HepG2 (cell line): ENCODE data around the gene KCNK17. TPM values are rescaled to one million over a fixed set of nuclear protein-coding genes. Genes with fewer than 3 reads are reported as not detected.

Experiments
- ATAC-seq: fragments of 200-7000 bp; cut with Tn5 transposase; 3 replicates; pipeline ENCODE4 v1.9.1; 2020; ENCODE audit warnings: mild to moderate bottlenecking, moderate library complexity
- BruUV-seq: library from RNA; stranded (reverse); fragments of 400-500 nt; replicated peaks from 2 replicates; lab custom pipeline; 2021; lab: Mats Ljungman, UMichigan
- CTCF ChIA-PET: fragments of 300-600 bp; formaldehyde crosslinking; extraction: SDS; loops from one replicate; lab custom pipeline; 2021; ENCODE audit warnings: low total read pairs, inconsistent platforms, low intra/inter-chr PET ratio; lab: Yijun Ruan, JAX
- POLR2A ChIA-PET: fragments of 350-600 bp; sonication (Branson Sonifier 250); formaldehyde crosslinking; loops from one replicate; lab custom pipeline; 2020; ENCODE audit warnings: antibody characterized with exemption, inconsistent platforms; lab: Yijun Ruan, JAX
- DNase-seq: peaks from one replicate; pipeline ENCODE4 v3.0.0-alpha.2; 2015; ENCODE audit warnings: low spot score
- FAIRE-seq: peaks from 3 replicates; lab custom pipeline; 2011; peaks lifted over from hg19 to GRCh38; lab: Jason Lieb, UNC
- H2AFZ ChIP-seq: one replicate; pipeline ENCODE4 v1.6.1; 2011; ENCODE audit warnings: low read length, inconsistent platforms
- H3K27ac ChIP-seq: fragments of 300-600 bp; 3 replicates; pipeline ENCODE4 v1.8.0; 2011; ENCODE audit warnings: mixed run types, mild to moderate bottlenecking, mixed read lengths, low read length, inconsistent platforms; ENCODE audit not compliant: insufficient read depth; ENCODE audit errors: extremely low read length
- H3K27me3 ChIP-seq, 2 experiments: fragments of 200-600 bp in 1 of 2; 2 replicates in 1 of 2; 3 replicates in 1 of 2; pipeline versions ENCODE4 v1.6.0 to v1.8.0; 2011; ENCODE audit warnings: low read length in 2 of 2, mild to moderate bottlenecking in 2 of 2, moderate library complexity in 2 of 2, inconsistent platforms in 1 of 2; ENCODE audit not compliant: insufficient read depth in 2 of 2, control insufficient read depth in 1 of 2
- H3K36me3 ChIP-seq, 2 experiments: fragments of 200-600 bp in 1 of 2; replicated peaks in 1 of 2; 2 replicates in 1 of 2; 3 replicates in 1 of 2; pipeline versions ENCODE4 v1.5.1 to v1.8.0; 2011; ENCODE audit warnings: low read length in 2 of 2, inconsistent platforms in 1 of 2; ENCODE audit not compliant: insufficient read depth in 2 of 2, control insufficient read depth in 1 of 2
- H3K4me1 ChIP-seq: 2 replicates; pipeline ENCODE4 v1.5.1; 2012; ENCODE audit warnings: low read length, inconsistent platforms; ENCODE audit not compliant: insufficient read depth
- H3K4me2 ChIP-seq: 2 replicates; pipeline ENCODE4 v1.6.0; 2011; ENCODE audit warnings: low read depth, low read length, inconsistent platforms
- H3K4me3 ChIP-seq, 3 experiments: fragments of 200-600 bp in 1 of 3; sonication (generic), shearing (Covaris generic) in 1 of 3; replicated peaks in 1 of 3; 2 replicates each; pipeline ENCODE4 v1.5.1; 2011 to 2016; ENCODE audit warnings: low read length in 3 of 3, inconsistent platforms in 2 of 3, low read depth in 2 of 3, mild to moderate bottlenecking in 2 of 3, control low read depth in 1 of 3, mixed read lengths in 1 of 3; ENCODE audit not compliant: insufficient read depth in 1 of 3
- H3K79me2 ChIP-seq: one replicate; pipeline ENCODE4 v1.6.1; 2011; ENCODE audit warnings: low read length, inconsistent platforms; ENCODE audit not compliant: insufficient read depth
- H3K9ac ChIP-seq: 2 replicates; pipeline ENCODE4 v1.6.0; 2011; ENCODE audit warnings: mild to moderate bottlenecking, low read depth, low read length, inconsistent platforms; ENCODE audit not compliant: insufficient read depth
- H3K9me3 ChIP-seq: 2 replicates; pipeline ENCODE4 v1.5.1; 2012; ENCODE audit warnings: mild to moderate bottlenecking, low read length
- H4K20me1 ChIP-seq: 2 replicates; pipeline ENCODE4 v1.6.0; 2011; ENCODE audit warnings: inconsistent platforms, mild to moderate bottlenecking, low read length, moderate library complexity; ENCODE audit not compliant: insufficient read depth
- ISL2 ChIP-seq: sonication (generic); formaldehyde crosslinking; IDR thresholded peaks from 2 replicates; pipeline ENCODE4 v1.5.0; 2020; ENCODE audit warnings: missing genetic modification reagents
- KLF12 ChIP-seq: sonication (generic); formaldehyde crosslinking; IDR thresholded peaks from 2 replicates; pipeline ENCODE4 v1.4.0; 2020; ENCODE audit warnings: missing genetic modification reagents, borderline replicate concordance
- KLF6 ChIP-seq: IDR thresholded peaks from 2 replicates; pipeline ENCODE4 v1.8.0; 2016; ENCODE audit warnings: missing biosample characterization, missing genetic modification reagents
- NAIF1 ChIP-seq: sonication (generic); formaldehyde crosslinking; IDR thresholded peaks from 2 replicates; pipeline ENCODE4 v1.5.0; 2020; ENCODE audit warnings: mild to moderate bottlenecking, missing genetic modification reagents, borderline replicate concordance
- NFE2 ChIP-seq: sonication (generic); formaldehyde crosslinking; IDR thresholded peaks from 2 replicates; pipeline ENCODE4 v1.4.0; 2020; ENCODE audit warnings: missing genetic modification reagents
- REL ChIP-seq: sonication (generic); formaldehyde crosslinking; conservative IDR thresholded peaks from 2 replicates; pipeline ENCODE4 v1.8.0; 2022; ENCODE audit warnings: mild to moderate bottlenecking, missing genetic modification reagents, moderate library complexity
- RNF219 ChIP-seq: sonication (generic); formaldehyde crosslinking; IDR thresholded peaks from 2 replicates; pipeline ENCODE4 v1.5.0; 2020; ENCODE audit warnings: mild to moderate bottlenecking, missing genetic modification reagents
- SNAI1 ChIP-seq: sonication (generic); formaldehyde crosslinking; IDR thresholded peaks from 2 replicates; pipeline ENCODE4 v1.5.0; 2020; ENCODE audit warnings: mild to moderate bottlenecking, missing genetic modification reagents, borderline replicate concordance
- ZBTB39 ChIP-seq: sonication (generic); formaldehyde crosslinking; IDR thresholded peaks from 2 replicates; pipeline ENCODE4 v1.5.0; 2020; ENCODE audit warnings: missing genetic modification reagents
- ZBTB42 ChIP-seq: sonication (generic); formaldehyde crosslinking; IDR thresholded peaks from 2 replicates; pipeline ENCODE4 v1.5.0; 2020; ENCODE audit warnings: mild to moderate bottlenecking, missing genetic modification reagents
- ZC3H4 ChIP-seq: sonication (generic); formaldehyde crosslinking; IDR thresholded peaks from 2 replicates; pipeline ENCODE4 v1.4.0; 2020; ENCODE audit warnings: missing genetic modification reagents, borderline replicate concordance
- ZNF20 ChIP-seq: sonication (generic); formaldehyde crosslinking; IDR thresholded peaks from 2 replicates; pipeline ENCODE4 v1.4.0; 2020; ENCODE audit warnings: mild to moderate bottlenecking, moderate library complexity, missing genetic modification reagents
- ZNF232 ChIP-seq: sonication (generic); formaldehyde crosslinking; IDR thresholded peaks from 2 replicates; pipeline ENCODE4 v1.4.0; 2020; ENCODE audit warnings: missing genetic modification reagents, borderline replicate concordance
- ZNF570 ChIP-seq: sonication (generic); formaldehyde crosslinking; IDR thresholded peaks from 2 replicates; pipeline ENCODE4 v1.4.0; 2020; ENCODE audit warnings: mild to moderate bottlenecking, missing genetic modification reagents, borderline replicate concordance
- ZNF607 ChIP-seq: sonication (generic); formaldehyde crosslinking; IDR thresholded peaks from 2 replicates; pipeline ENCODE4 v1.5.1; 2020; ENCODE audit warnings: missing genetic modification reagents, mild to moderate bottlenecking, borderline replicate concordance
- ZNF619 ChIP-seq: sonication (generic); formaldehyde crosslinking; IDR thresholded peaks from 2 replicates; pipeline ENCODE4 v1.4.0; 2020; ENCODE audit warnings: mild to moderate bottlenecking, missing genetic modification reagents
- ZNF761 ChIP-seq: sonication (generic); formaldehyde crosslinking; conservative IDR thresholded peaks from 2 replicates; pipeline ENCODE4 v1.4.0; 2020; ENCODE audit warnings: mild to moderate bottlenecking, missing genetic modification reagents
- WGBS: methylation state at CpG from one replicate; pipeline ENCODE4 v1.1.6; 2017; ENCODE audit warnings: low lambda C conversion rate; 5-methylcytosine and 5-hydroxymethylcytosine counted together
- in situ Hi-C: cut with HindIII; loops from 2 replicates; pipeline ENCODE4 v1.10.0; 2017; ENCODE audit warnings: low pct_unique_long_range_greater_than_20kb; ENCODE audit not compliant: extremely low pct_ligation_motif_present
- intact Hi-C: fragments of 100-400 bp; cut with micrococcal nuclease; formaldehyde crosslinking; loops from one replicate; pipeline ENCODE4 v1.10.0; 2022; ENCODE audit not compliant: unreplicated experiment
- polyA plus RNA-seq, 8 experiments: library from polyadenylated mRNA; depleted of rRNA in 3 of 8; stranded (reverse) in 7 of 8; unstranded in 1 of 8; fragments of >200 nt; fragmentation: Illumina TruSeq in 4 of 8; extraction: Trizol in 4 of 8; gene quantifications; 2 replicates each; pipeline versions ENCODE4 v1.2.1 to v1.2.3, GENCODE V29; 2011 to 2016; ENCODE audit warnings: low read depth in 4 of 8, missing spikeins in 1 of 8, mixed read lengths in 1 of 8; ENCODE audit not compliant: insufficient read depth in 1 of 8
- total RNA-seq, 5 experiments: library from RNA; depleted of rRNA; stranded (reverse); fragments of >200 nt; fragmentation: Illumina TruSeq; extraction: Trizol; gene quantifications; 2 replicates each; pipeline ENCODE4 v1.2.3, GENCODE V29; 2016; ENCODE audit warnings: low read depth in 1 of 5

Gene KCNK17
- total and polyA plus RNA-seq, 2 of the 13 experiments (the other 11 are each of a cell fraction or from before 2014, with no cell fraction given) = not detected

- no peaks in the 10 kb centered on the region for H3K27me3 ChIP-seq
- no peaks in the 10 kb centered on the region for H3K4me1 ChIP-seq
- H2AFZ ChIP-seq = no peak overlapping the region
- DNase-seq = no peak
- intact Hi-C loops (no loop called here), in situ Hi-C loops (no loop called here)
- no peaks in the 10 kb centered on the region for H4K20me1 ChIP-seq
- no peaks in the 10 kb centered on the region for H3K79me2 ChIP-seq
- ChIA-PET CTCF (no interaction called here), POLR2A (no interaction called here)
- H3K4me3 ChIP-seq = no peak overlapping the region
- H3K27ac ChIP-seq = no peak overlapping the region
- BruUV-seq = no TSS peak
- no peak for FAIRE-seq
- no peak for ATAC-seq
- H3K36me3 ChIP-seq = no peaks in the 10 kb centered on the region
- 3% methylated on average over 2 of the region's 2 CpGs for WGBS
- H3K4me2 ChIP-seq = no peak overlapping the region
- no peak overlapping the region for H3K9ac ChIP-seq
- no peaks in the 10 kb centered on the region for H3K9me3 ChIP-seq
- TF ChIP-seq ZNF761 (CRISPR knock-in tag) (no peak), ZNF570 (CRISPR knock-in tag) (no peak), ZC3H4 (CRISPR knock-in tag) (no peak), ZBTB42 (CRISPR knock-in tag) (no peak), RNF219 (no peak), NFE2 (no peak), KLF6 (no peak), ZNF20 (CRISPR knock-in tag) (no peak), ZNF232 (no peak), KLF12 (CRISPR knock-in tag) (no peak), ZNF607 (CRISPR knock-in tag) (no peak), REL (no peak), ZBTB39 (CRISPR knock-in tag) (no peak), ZNF619 (no peak), ISL2 (CRISPR knock-in tag) (no peak), NAIF1 (no peak), SNAI1 (no peak)
Measured at GRCh38 chr6:39266375-39266774, 47.8 kb downstream of the KCNK17 start.
